ENCODE results near the gene CPNE4. TPM values are rescaled to one million over a fixed set of nuclear protein-coding genes. Genes with fewer than 3 reads are reported as not detected.

CPNE4 gene
- total RNA-seq, 1 experiment from 2014 or later, result 0.29 TPM

DNA sequence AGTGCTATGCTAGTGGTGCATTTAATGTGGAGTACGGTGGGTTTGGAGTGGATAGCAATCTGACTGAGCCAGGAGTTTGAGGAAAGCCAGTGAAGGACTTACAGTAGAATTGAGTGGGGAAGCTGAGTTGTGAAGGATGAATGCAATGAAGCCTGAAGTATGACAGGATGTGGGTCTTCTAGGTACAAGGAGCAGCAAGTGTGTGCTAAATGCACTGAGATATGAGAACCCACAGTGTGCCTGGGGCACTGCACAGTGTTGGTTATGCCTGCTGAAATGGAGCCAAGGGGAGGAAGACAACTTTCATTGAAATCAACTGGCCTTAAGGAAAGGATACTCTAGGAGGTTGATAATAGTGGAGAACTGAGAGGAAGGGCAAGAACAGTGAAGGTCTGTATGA, 426.5 kb downstream of the CPNE4 start:
- no peaks in the 10 kb centered on the region for H3K36me3 ChIP-seq
- no peak overlapping the region for H3K27ac ChIP-seq
- no peak for DNase-seq (ENCODE audit: low read depth in 1 of 2, low spot score in 2 of 2)
- H3K9me3 ChIP-seq (replicated peaks), result no peaks in the 10 kb centered on the region
- no peaks in the 10 kb centered on the region for H3K4me1 ChIP-seq (replicated peaks)
- H3K4me3 ChIP-seq, result no peak overlapping the region
- no peaks in the 10 kb centered on the region for H3K27me3 ChIP-seq (replicated peaks)

DNA sequence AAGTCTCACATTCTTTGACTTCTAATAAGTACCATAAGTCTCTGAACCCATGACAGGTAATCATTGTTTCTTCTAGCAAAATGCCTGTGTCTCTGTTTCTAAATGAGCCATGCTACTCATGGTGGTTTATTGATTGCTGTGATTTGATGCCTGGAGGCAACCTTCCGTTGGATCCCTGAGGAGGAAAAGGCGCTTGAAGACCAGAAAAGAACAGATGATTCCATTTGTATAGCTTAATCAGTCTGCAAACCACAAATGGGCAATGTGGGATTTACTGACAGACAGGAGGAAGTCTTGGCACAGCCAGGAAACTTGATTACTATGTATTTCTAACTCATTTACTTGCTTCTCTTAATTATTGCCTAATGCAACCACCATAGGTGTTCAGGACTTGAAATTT, 428.9 kb downstream of the CPNE4 start:
- no peaks in the 10 kb centered on the region for H3K36me3 ChIP-seq
- no peak overlapping the region for H3K4me3 ChIP-seq
- no peak for DNase-seq (ENCODE audit: low read depth in 1 of 2, low spot score in 2 of 2)
- H3K27ac ChIP-seq, result no peak overlapping the region
- H3K4me1 ChIP-seq (replicated peaks), result no peaks in the 10 kb centered on the region
- no peaks in the 10 kb centered on the region for H3K9me3 ChIP-seq (replicated peaks)
- H3K27me3 ChIP-seq (replicated peaks), result no peaks in the 10 kb centered on the region

GRCh38 chr3:131602011-131602779, 432.6 kb downstream of the CPNE4 start:
- no peak overlapping the region for H3K27ac ChIP-seq
- no peaks in the 10 kb centered on the region for H3K27me3 ChIP-seq (replicated peaks)
- DNase-seq (ENCODE audit: low read depth in 1 of 2, low spot score in 2 of 2), result no peak
- no peak overlapping the region for H3K4me3 ChIP-seq
- no peaks in the 10 kb centered on the region for H3K36me3 ChIP-seq
- no peaks in the 10 kb centered on the region for H3K9me3 ChIP-seq (replicated peaks)
- H3K4me1 ChIP-seq (replicated peaks), result no peaks in the 10 kb centered on the region

- no peaks in the 10 kb centered on the region for H3K4me1 ChIP-seq (replicated peaks)
- H3K9me3 ChIP-seq (replicated peaks), result no peaks in the 10 kb centered on the region
- H3K27me3 ChIP-seq (replicated peaks), result no peaks in the 10 kb centered on the region
- no peak overlapping the region for H3K27ac ChIP-seq
- no peak for DNase-seq (ENCODE audit: low read depth in 1 of 2, low spot score in 2 of 2)
- no peak overlapping the region for H3K4me3 ChIP-seq
- no peaks in the 10 kb centered on the region for H3K36me3 ChIP-seq
Measured at GRCh38 chr3:131597816-131598215, 437.0 kb downstream of the CPNE4 start.

DNA sequence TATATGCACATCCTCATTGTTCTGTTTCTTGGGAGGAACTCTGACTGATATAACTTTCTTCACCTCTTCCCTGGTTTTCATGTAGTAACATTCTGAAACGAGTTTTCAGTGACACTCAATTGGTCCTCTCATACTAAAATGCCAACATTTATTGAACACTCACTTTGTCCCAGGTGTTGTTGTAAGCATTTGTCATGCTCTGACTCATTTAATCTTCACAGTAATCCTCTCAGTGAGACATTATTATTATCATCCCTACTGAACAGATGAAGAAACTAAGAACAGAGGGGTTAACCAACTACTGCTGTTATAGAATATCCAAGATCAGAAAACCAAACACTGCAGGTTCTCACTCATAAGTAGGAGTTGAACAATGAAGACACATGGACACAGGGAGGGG, 437.9 kb downstream of the CPNE4 start:
- no peak for DNase-seq (ENCODE audit: low read depth in 1 of 2, low spot score in 2 of 2)
- no peaks in the 10 kb centered on the region for H3K9me3 ChIP-seq (replicated peaks)
- H3K27ac ChIP-seq, result no peak overlapping the region
- no peaks in the 10 kb centered on the region for H3K36me3 ChIP-seq
- H3K4me3 ChIP-seq, result no peak overlapping the region
- no peaks in the 10 kb centered on the region for H3K27me3 ChIP-seq (replicated peaks)
- no peaks in the 10 kb centered on the region for H3K4me1 ChIP-seq (replicated peaks)

GRCh38 chr3:131591394-131592014, 443.3 kb downstream of the CPNE4 start:
- peak; percentile 11 to 38 for DNase-seq (ENCODE audit: low read depth in 1 of 2, low spot score in 2 of 2)

GRCh38 chr3:131586277-131586676, 448.5 kb downstream of the CPNE4 start:
- Histone ChIP-seq H3K27me3 (replicated peaks) (no peaks in the 10 kb centered on the region), H3K36me3 (no peaks in the 10 kb centered on the region), H3K4me3 (no peak overlapping the region), H3K9me3 (replicated peaks) (no peaks in the 10 kb centered on the region), H3K4me1 (replicated peaks) (no peaks in the 10 kb centered on the region), H3K27ac (no peak overlapping the region)
- DNase-seq (ENCODE audit: low read depth in 1 of 2, low spot score in 2 of 2), result no peak

More at GRCh38 chr3:131591394-131592014, 443.3 kb downstream of the CPNE4 start:
- no peaks in the 10 kb centered on the region for H3K27me3 ChIP-seq (replicated peaks)
- H3K36me3 ChIP-seq, result no peaks in the 10 kb centered on the region
- H3K9me3 ChIP-seq (replicated peaks), result no peaks in the 10 kb centered on the region
- no peak overlapping the region for H3K27ac ChIP-seq
- H3K4me3 ChIP-seq, result no peak overlapping the region
- no peaks in the 10 kb centered on the region for H3K4me1 ChIP-seq (replicated peaks)

- no peak overlapping the region for H3K4me3 ChIP-seq
- no peaks in the 10 kb centered on the region for H3K4me1 ChIP-seq (replicated peaks)
- H3K36me3 ChIP-seq, result no peaks in the 10 kb centered on the region
Measured at GRCh38 chr3:131582438-131582837, 452.4 kb downstream of the CPNE4 start.

GRCh38 chr3:131568460-131568859, 466.4 kb downstream of the CPNE4 start:
- no peaks in the 10 kb centered on the region; the same call in 1 of the 2 replicates for H3K27me3 ChIP-seq (replicated peaks)

More at GRCh38 chr3:131582438-131582837, 452.4 kb downstream of the CPNE4 start:
- DNase-seq (ENCODE audit: low read depth in 1 of 2, low spot score in 2 of 2), result no peak
- Histone ChIP-seq H3K9me3 (replicated peaks) (no peaks in the 10 kb centered on the region), H3K27ac (no peak overlapping the region), H3K27me3 (replicated peaks) (no peaks in the 10 kb centered on the region)

GRCh38 chr3:131564812-131565211, 470.0 kb downstream of the CPNE4 start:
- DNase-seq (ENCODE audit: low read depth in 1 of 2, low spot score in 2 of 2), result no peak
- Histone ChIP-seq H3K9me3 (replicated peaks) (no peaks in the 10 kb centered on the region), H3K36me3 (no peaks in the 10 kb centered on the region), H3K4me3 (no peak overlapping the region), H3K27me3 (replicated peaks) (no peaks in the 10 kb centered on the region; the same call in 1 of the 2 replicates), H3K4me1 (replicated peaks) (no peaks in the 10 kb centered on the region), H3K27ac (no peak overlapping the region)

More at GRCh38 chr3:131568460-131568859, 466.4 kb downstream of the CPNE4 start:
- H3K27ac ChIP-seq, result no peak overlapping the region
- H3K4me1 ChIP-seq (replicated peaks), result no peaks in the 10 kb centered on the region
- no peak overlapping the region for H3K4me3 ChIP-seq
- DNase-seq (ENCODE audit: low read depth in 1 of 2, low spot score in 2 of 2), result no peak
- no peaks in the 10 kb centered on the region for H3K36me3 ChIP-seq
- no peaks in the 10 kb centered on the region for H3K9me3 ChIP-seq (replicated peaks)

DNA sequence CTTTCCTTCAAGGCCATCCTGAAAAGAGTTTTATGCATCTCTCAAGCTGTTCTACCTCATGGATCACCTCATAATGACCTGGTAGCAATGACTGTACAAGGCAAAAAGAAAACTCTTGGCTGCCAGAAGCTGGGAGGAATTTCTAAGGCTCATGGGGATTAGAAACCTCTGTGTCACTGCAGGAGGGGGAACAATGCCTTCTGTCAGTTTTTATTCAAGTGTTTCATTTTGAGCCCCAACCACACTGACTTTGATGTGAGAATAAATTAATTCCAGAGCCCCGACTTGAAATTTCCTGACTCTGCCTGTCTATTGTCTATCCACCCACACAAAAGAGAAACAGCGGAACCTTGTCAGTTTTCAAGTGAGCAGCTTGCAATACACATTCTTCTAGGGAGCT, 473.3 kb downstream of the CPNE4 start:
- H3K4me1 ChIP-seq (replicated peaks), result no peaks in the 10 kb centered on the region
- peak in 1 of 2 experiments; percentile 9 for DNase-seq (ENCODE audit: low read depth in 1 of 2, low spot score in 2 of 2)
- no peak overlapping the region for H3K27ac ChIP-seq
- H3K36me3 ChIP-seq, result no peaks in the 10 kb centered on the region
- no peaks in the 10 kb centered on the region; the same call in 1 of the 2 replicates for H3K27me3 ChIP-seq (replicated peaks)
- no peaks in the 10 kb centered on the region for H3K9me3 ChIP-seq (replicated peaks)
- no peak overlapping the region for H3K4me3 ChIP-seq

DNA sequence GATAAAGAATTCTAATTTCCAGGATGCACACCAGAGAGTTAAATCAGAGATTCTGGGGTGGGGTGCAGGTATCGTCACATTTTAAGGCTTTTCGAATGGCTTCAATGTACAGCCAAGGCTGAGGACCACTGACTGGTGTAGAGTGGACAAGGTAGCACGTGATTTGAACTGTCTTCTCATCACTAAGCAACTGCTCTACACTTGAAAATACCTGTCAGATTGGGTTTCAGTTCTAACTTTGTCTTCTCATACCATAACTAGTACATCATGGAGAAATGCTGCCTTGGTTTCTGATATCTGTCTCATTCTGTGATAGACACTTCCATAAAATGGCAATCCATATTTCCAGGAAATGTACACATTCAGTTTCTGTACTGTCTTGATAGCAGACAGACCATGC, 474.0 kb downstream of the CPNE4 start:
- Histone ChIP-seq H3K36me3 (no peaks in the 10 kb centered on the region), H3K27me3 (replicated peaks) (no peaks in the 10 kb centered on the region; the same call in 1 of the 2 replicates), H3K4me1 (replicated peaks) (no peaks in the 10 kb centered on the region), H3K27ac (no peak overlapping the region), H3K4me3 (no peak overlapping the region), H3K9me3 (replicated peaks) (no peaks in the 10 kb centered on the region)
- no peak for DNase-seq (ENCODE audit: low read depth in 1 of 2, low spot score in 2 of 2)

DNA sequence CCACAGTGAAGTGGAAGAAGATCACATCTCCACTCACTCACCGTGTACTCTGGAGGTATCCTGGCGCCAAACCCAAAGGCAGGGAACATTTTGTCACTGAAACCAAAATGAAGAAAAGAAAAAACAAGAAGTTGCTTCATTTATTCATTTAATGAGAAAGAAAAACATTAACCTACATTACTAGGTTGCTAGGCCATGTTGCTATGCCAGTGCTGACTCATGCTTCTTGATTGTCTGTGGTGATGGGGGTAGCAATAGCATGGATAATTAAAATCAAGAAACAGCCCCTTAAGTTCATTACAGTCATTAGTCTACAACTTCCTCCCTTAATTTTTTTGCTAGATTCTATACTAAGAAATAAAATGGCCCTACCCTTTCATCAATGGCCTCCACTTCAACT, 479.4 kb downstream of the CPNE4 start:
- no peak for DNase-seq (ENCODE audit: low read depth in 1 of 2, low spot score in 2 of 2)
- no peaks in the 10 kb centered on the region for H3K9me3 ChIP-seq (replicated peaks)
- H3K27me3 ChIP-seq (replicated peaks), result no peaks in the 10 kb centered on the region
- no peak overlapping the region for H3K4me3 ChIP-seq
- no peaks in the 10 kb centered on the region for H3K36me3 ChIP-seq
- H3K4me1 ChIP-seq (replicated peaks), result no peaks in the 10 kb centered on the region
- no peak overlapping the region for H3K27ac ChIP-seq

GRCh38 chr3:131553495-131554247, 481.1 kb downstream of the CPNE4 start:
- H3K36me3 ChIP-seq, result no peaks in the 10 kb centered on the region
- no peaks in the 10 kb centered on the region for H3K27me3 ChIP-seq (replicated peaks)
- no peaks in the 10 kb centered on the region for H3K9me3 ChIP-seq (replicated peaks)
- no peak overlapping the region for H3K27ac ChIP-seq
- H3K4me3 ChIP-seq, result no peak overlapping the region
- DNase-seq (ENCODE audit: low read depth in 1 of 2, low spot score in 2 of 2), result no peak
- H3K4me1 ChIP-seq (replicated peaks), result no peaks in the 10 kb centered on the region
